H1 (cell line): ENCODE results near the gene ECE2. TPM values are rescaled to one million over a fixed set of nuclear protein-coding genes. Genes with fewer than 3 reads are reported as not detected.

ENCODE experiments used
- CHD7 ChIP-seq: fragments of 300-600 bp; sonication (generic); IDR thresholded peaks from 2 replicates; pipeline ENCODE4 v1.7.1; 2012; ENCODE audit warnings: low read length, moderate library complexity, mild to moderate bottlenecking, inconsistent platforms; ENCODE audit not compliant: insufficient replicate concordance
- GABPA ChIP-seq: IDR thresholded peaks from 2 replicates; pipeline ENCODE4 v1.6.1; 2011; ENCODE audit warnings: mild to moderate bottlenecking, low read length, moderate library complexity, borderline replicate concordance; ENCODE audit not compliant: insufficient read depth
- polyA plus RNA-seq, 7 experiments: library from polyadenylated mRNA; depleted of rRNA in 3 of 7; stranded (reverse) in 5 of 7; unstranded in 2 of 7; fragments of >200 nt in 5 of 7; fragments of 200-250 nt in 2 of 7; gene quantifications; 1 replicate in 5 of 7; 2 replicates in 1 of 7; 4 replicates in 1 of 7; pipeline versions ENCODE4 v1.2.1 to v1.2.3, GENCODE V29; 2011 to 2013; ENCODE audit warnings: missing spikeins in 2 of 7, mixed read lengths in 2 of 7
- total RNA-seq: library from RNA; stranded (reverse); fragmentation: NEBNext Ultra II Directional; extraction: Animal tissue kit (Norgen Biotek cat#: 25700); gene quantifications from 2 replicates; pipeline ENCODE4 v1.2.1, GENCODE V29; 2021

Gene ECE2
- total and polyA plus RNA-seq, 2 of the 8 experiments (the other 6 are each of a cell fraction or from before 2014, with no cell fraction given): 0.44 to 0.86 TPM

- TF ChIP-seq CHD7 (no peak), GABPA (no peak)
- TF ChIP-seq, all 59 proteins: peak for 0
These were observed 35.8 kb downstream of the ECE2 start (continued) for GRCh38 chr3:184311633-184312032.
